Lower leg skin (tissue), 4 donors: ENCODE results near the gene ZIC4. TPM values are rescaled to one million over a fixed set of nuclear protein-coding genes. Genes with fewer than 3 reads are reported as not detected.

ENCODE experiments used
- DNase-seq, 2 donors: peaks; one replicate each; pipeline ENCODE4 v3.0.0-alpha.2; 2019; ENCODE audit warnings: low spot score in 2 of 2
- H3K4me3 ChIP-seq: fragments of 200-600 bp; sonication (generic); 2 replicates; pipeline ENCODE4 v1.5.1; 2017; ENCODE audit warnings: mild to moderate bottlenecking, low read depth; ENCODE audit not compliant: poor library complexity, severe bottlenecking
- CTCF ChIP-seq, 3 donors: fragments of 450-650 bp; IDR thresholded peaks; one replicate each; pipeline ENCODE4 v1.5.1; 2016; ENCODE audit warnings: antibody characterized with exemption in 3 of 3, mild to moderate bottlenecking in 3 of 3, moderate library complexity in 2 of 3
- POLR2A ChIP-seq, 2 donors: fragments of 450-650 bp; IDR thresholded peaks; one replicate each; pipeline ENCODE4 v1.6.1; 2016 to 2017; ENCODE audit warnings: antibody characterized with exemption in 2 of 2, mild to moderate bottlenecking in 1 of 2, moderate library complexity in 1 of 2
- WGBS, 2 donors: methylation state at CpG; one replicate each; pipeline ENCODE4 v1.1.5; 2018; 5-methylcytosine and 5-hydroxymethylcytosine counted together
- intact Hi-C: fragments of 100-400 bp; cut with DNase I; formaldehyde crosslinking; loops from one replicate; pipeline ENCODE4 v1.15.0; 2023; ENCODE audit warnings: low total_unique reads
- total RNA-seq, 4 donors: library from RNA; depleted of rRNA; stranded (reverse); fragments of >200 nt; gene quantifications; one replicate each; pipeline ENCODE4 v1.1.0, GENCODE V29; 2016

Gene ZIC4
- total RNA-seq, 4 donors from 2014 or later = 0.10 TPM; not detected in 2

- TF ChIP-seq POLR2A (IDR thresholded peaks at IDR 0.05) (no peak), CTCF (IDR thresholded peaks at IDR 0.05) (no peak)
- intact Hi-C loops = no loop called here
- WGBS, 2 donors = 4% methylated on average over 34 to 40 of the region's 52 CpGs
- peak in 1 of 2 donors; percentile 83 for DNase-seq
- peak overlapping the region; percentile 32 for H3K4me3 ChIP-seq
These were observed 3.8 kb upstream of the ZIC4 start for GRCh38 chr3:147410116-147410525.

GRCh38 chr3:147409143-147410115 lies 3.1 kb upstream of the ZIC4 start, which contains the start of gene ZIC1:
Gene ZIC1, plus strand, starts transcription at chr3:147409365. Its CDS starts 748 bp downstream, at chr3:147410113.
- 10% methylated on average over 75 to 80 of the region's 80 CpGs for WGBS, 2 donors
- intact Hi-C loops = no loop called here
- TF ChIP-seq POLR2A (IDR thresholded peaks at IDR 0.05) (no peak), CTCF (IDR thresholded peaks at IDR 0.05) (no peak)
- H3K4me3 ChIP-seq = peak within 1 kb of the TSS; percentile 32
- peak in 1 of 2 donors; percentile 93 for DNase-seq

- TF ChIP-seq POLR2A (IDR thresholded peaks at IDR 0.05) = no peak
- TF ChIP-seq CTCF (IDR thresholded peaks at IDR 0.05) = no peak
- DNase-seq = peak in 1 of 2 donors; percentile 85
- no peak overlapping the region for H3K4me3 ChIP-seq
- WGBS, 2 donors = 16 to 20% methylated on average over 28 of the region's 28 CpGs
- intact Hi-C loops = no loop called here
These were observed 2.1 kb upstream of the ZIC4 start for GRCh38 chr3:147408188-147409100.

GRCh38 chr3:147407498-147408187 lies 1.3 kb upstream of the ZIC4 start:
- H3K4me3 ChIP-seq = no peak overlapping the region

More at GRCh38 chr3:147407498-147408187, 1.3 kb upstream of the ZIC4 start:
- TF ChIP-seq CTCF (IDR thresholded peaks at IDR 0.05) = no peak
- no peak for TF ChIP-seq POLR2A (IDR thresholded peaks at IDR 0.05)
- 32 to 44% methylated on average over 27 of the region's 27 CpGs for WGBS, 2 donors
- intact Hi-C loops = no loop called here
- no peak for DNase-seq
